Glomerular visceral epithelial cell (primary cell): Measurements from ENCODE around the gene TAS2R1.

Source experiments
- DNase-seq: peaks from one replicate; pipeline ENCODE4 v3.0.0-alpha.2; 2016; ENCODE audit errors: extremely low spot score

The TAS2R1 gene

GRCh38 chr5:9588254-9588653 is 41.9 kb downstream of the TAS2R1 start:
- DNase-seq, result no peak

- DNase-seq, result no peak
Measured at GRCh38 chr5:9587135-9587534, 43.0 kb downstream of the TAS2R1 start.

GRCh38 chr5:9582406-9582805 is 47.7 kb downstream of the TAS2R1 start:
- no peak for DNase-seq
